Activated T-helper 17 cell treated with anti-CD3 and anti-CD28 coated beads, Interleukin-2, amount 50 U/mL, for 72 hours (primary cell): ENCODE measurements around the gene MRPL32. TPM values are rescaled to one million over a fixed set of nuclear protein-coding genes. Genes with fewer than 3 reads are reported as not detected.

Experiments used
- total RNA-seq, 2 donors: library from RNA; stranded (reverse); gene quantifications; one replicate each; pipeline ENCODE4 v1.2.3, GENCODE V29; 2022

Gene MRPL32
- total RNA-seq, 2 donors from 2014 or later: 40.5 to 68.7 TPM

Other genes starting within 250 kb of the MRPL32 start
- 1 to 10 TPM; 2.4 to 3.9 TPM for gene C7orf25, start 20.3 kb upstream of the MRPL32 start, total RNA-seq
- gene PSMA2, start 202 bp upstream of the MRPL32 start, total RNA-seq: 100 to 1,000 TPM; 124 to 179 TPM
- not detected for gene HECW1, start 180.3 kb downstream of the MRPL32 start, total RNA-seq